Activated gamma-delta T cell treated with anti-CD3 and anti-CD28 coated beads, Interleukin-2, amount 50 U/mL, for 16 hours (primary cell): ENCODE data around the gene CYTL1.
"Not testable (repeated sequence)": the region's sequence is repeated elsewhere in the genome, so short reads cannot be mapped to it uniquely, and the experiment has no call there.

Experiments
- DNase-seq: peaks from one replicate; pipeline ENCODE4 v3.0.0-alpha.2; 2020; ENCODE audit warnings: low read depth

CYTL1 gene, protein sequence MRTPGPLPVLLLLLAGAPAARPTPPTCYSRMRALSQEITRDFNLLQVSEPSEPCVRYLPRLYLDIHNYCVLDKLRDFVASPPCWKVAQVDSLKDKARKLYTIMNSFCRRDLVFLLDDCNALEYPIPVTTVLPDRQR

DNA sequence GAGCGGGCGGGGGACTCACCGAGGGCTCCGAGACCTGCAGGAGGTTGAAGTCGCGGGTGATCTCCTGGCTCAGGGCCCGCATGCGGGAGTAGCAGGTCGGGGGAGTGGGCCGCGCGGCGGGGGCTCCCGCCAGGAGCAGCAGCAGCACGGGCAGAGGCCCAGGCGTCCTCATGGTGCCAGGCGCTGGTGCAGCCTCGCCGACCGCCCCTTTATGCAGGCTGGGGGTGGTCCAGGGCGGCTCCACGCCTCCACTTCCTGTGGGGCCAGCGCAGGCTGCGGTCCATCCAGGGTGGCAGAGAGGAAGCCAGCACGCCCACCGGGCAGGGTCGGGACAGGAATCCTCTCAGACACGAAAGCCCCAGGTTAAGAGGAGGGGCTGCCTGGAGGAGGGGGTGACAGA is at the start of gene CYTL1:
CYTL1 (minus strand) TSS at position 185 of the 400 bp plus-strand sequence; CDS start at position 172, 13 bp downstream.
- DNase-seq, result no peak

DNA sequence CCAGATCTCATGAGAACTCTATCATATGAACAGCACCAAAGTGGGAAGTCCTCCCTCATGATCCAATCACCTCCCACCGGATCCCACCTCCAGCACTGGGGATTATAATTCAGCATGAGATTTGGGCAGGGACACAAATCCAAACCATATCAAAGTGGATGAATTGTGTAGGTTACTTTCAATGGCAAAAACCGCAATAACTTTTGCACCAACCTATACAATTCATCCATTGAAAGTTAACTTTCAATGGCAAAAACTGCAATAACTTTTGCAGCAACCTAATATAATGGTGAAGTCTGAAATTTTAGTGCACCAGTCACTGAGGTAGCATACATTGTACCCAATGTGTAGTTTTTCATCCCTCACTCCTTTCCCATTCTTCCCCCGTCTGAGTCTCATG is 48.6 kb upstream of the CYTL1 start:
- no peak for DNase-seq

DNA sequence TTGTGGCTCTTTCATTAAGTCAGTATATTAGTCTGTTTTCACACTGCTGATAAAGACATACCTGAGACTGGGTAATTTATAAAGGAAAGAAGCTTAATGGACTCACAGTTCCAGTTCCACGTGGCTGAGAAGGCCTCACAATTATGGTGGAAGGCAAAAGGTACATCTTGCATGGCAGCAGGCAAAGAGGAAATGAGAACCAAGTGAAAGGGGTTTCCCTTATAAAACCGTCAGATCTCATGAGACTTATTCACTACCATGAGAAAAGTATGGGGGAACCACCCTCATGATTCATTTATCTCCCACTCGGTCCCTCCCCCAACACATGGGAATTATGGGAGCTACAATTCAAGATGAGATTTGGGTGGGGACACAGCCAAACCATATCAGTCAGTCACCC is 47.7 kb upstream of the CYTL1 start:
- DNase-seq, result not testable (repeated sequence)

DNA sequence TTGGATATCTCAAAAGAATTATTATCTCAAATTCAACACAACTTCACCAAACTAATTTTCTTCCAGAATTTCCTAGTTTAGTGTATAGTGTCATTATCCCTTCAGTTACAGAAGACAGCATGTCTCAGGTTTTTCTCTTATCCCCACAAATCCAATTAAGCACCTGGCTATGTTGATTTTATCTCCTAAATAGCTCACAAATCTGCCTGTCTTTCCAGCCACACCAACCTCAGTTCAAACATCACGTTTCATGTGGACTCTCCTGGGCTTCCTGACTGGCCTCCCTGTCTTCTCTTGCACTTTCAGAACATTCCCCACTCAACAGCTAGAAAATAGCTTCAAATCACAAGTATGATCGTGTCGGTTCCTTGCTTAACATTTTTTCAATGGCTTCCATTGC is 46.8 kb upstream of the CYTL1 start:
- no peak for DNase-seq

DNA sequence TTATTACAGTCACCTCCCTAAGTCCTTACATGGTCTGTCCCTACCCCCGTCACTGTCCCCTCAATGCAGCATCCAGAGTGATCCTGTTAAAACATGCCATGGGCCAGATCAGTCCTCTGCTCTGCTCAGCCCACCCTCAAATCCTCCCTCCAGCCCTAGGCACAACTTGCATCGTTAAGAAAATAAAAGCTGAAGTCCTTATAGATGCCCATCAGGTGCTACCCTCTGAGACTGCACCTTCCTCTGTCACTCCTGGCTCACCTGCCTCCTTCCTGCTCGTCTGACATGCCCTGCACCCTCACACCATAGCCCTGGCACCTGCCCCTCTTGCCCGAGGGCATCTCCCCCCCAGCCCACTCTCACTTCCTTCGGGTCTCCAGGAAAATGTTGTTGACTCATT is 36.2 kb upstream of the CYTL1 start:
- DNase-seq, result no peak

DNA sequence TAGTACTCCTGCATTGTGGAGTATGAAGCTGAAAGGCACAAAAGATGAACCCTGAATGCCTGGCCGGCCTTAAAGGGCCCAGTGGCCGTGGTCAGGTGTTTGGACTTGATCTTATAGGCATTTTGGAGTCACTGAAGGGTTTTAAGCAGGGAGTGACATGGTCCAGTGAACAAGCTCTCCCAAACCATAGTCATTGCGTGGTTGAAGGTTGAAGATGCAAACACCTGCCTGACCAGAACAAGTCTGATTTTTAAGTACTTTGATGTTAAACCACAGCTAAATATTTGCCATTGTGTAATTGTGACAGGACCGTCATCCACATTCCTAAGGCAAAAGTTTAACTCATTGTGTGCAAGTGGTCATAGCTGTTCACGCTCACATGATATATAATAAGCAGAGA is 35.3 kb upstream of the CYTL1 start:
- DNase-seq, result no peak

DNA sequence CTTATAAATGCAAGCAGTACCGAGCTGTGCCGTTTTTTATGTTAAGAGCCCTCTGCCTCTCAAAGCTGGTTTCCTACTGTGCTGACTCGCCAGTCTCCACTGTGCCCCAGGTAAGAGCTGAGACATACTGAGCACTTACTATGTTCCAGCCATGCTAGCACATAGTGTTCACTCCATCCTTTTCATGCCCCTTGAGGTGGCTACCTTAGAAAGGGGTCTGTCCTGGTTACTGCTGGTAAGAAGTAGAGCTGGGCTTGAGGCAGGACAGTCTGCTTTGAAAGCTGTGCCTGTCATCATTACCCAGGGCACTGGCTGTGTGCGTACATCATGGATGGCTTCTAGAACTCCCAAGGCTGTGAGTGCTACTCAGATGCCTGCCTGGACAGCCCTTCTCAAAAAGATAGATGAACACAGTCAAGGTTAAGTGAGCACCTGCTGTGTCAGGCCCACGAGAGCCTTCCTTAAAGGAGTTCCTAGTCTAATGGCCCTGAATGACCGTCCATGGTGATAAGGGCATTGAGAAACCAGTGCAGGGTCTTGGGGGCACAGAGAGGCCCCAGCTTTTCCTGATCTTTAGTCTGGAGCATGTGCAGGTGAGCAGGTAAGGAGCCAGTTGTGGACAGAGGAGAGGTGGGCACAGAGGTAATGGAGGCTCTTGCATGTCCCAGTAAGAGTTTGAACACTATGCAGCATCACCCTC is 33.6 kb upstream of the CYTL1 start:
- DNase-seq, result no peak

DNA sequence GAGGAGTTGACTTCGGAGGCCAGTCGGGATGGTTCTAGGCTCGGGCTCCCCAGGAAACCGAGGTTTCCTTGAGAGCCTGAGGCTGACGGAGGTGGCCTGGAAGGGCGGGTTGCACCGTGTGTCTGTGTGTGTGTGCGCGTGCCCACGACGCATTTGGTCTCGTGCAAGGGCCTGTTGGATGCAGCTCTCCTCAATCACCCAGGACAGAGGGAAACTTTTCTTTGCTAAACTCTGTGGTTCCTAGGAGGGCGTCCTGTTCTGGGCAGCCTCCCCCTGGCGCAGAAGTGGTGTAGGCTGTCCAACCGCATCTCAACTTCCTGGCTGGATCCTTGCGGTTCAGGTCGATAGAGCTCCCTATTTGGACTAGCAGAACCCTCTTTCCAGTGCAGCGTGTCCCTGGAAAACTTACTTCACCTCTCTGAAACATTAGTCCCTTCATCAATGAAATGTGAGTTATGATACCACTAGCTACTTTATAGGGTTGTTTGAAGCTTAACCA is 33.0 kb upstream of the CYTL1 start:
- no peak for DNase-seq

DNA sequence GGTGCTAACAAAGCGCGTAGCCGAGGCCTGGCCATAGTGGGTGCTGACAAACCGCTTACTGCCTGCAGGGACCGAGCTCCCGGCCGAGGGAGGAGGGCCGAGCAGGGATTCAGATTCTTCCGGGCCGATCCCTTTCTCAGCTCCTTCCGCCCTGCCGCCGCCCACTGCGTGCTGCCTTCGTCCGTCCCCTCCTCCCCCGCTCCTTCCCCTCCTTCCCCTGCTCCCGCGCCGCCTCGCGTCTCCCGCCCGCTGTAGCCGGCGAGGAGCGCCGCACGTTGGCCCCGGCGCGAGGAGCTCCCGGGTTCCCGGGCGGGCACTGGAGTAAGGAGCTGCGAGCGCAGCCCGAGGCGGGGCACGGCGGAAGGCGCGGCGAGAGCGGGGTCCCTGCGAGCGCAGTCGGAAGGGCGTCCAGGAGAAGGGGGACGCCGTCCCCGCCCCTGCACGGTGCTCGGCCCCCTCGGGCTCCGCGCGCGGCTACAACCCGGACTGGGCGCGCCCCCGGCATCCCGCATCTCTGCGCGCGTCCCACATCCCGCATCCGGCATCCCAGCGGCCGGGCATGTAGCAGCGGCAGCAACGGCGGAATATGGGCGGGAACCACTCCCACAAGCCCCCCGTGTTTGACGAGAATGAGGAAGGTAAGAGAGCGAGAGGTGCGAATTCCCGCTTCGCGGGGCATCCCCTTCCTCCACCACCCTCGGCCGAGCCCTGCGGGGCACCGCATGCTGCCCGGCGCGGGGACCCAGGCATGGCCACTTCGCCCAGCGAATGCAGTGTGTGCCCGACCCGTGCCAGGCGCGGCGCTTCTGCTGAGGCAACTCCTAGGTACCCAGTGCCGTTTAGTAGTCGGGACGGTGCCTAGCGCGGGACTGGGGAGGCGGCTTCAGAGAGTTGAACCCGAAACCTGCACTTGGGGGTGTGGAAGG is 32.3 kb upstream of the CYTL1 start, which contains the start of gene STK32B:
STK32B (plus strand) TSS at position 203 of the 926 bp plus-strand sequence.
- DNase-seq, result no peak

DNA sequence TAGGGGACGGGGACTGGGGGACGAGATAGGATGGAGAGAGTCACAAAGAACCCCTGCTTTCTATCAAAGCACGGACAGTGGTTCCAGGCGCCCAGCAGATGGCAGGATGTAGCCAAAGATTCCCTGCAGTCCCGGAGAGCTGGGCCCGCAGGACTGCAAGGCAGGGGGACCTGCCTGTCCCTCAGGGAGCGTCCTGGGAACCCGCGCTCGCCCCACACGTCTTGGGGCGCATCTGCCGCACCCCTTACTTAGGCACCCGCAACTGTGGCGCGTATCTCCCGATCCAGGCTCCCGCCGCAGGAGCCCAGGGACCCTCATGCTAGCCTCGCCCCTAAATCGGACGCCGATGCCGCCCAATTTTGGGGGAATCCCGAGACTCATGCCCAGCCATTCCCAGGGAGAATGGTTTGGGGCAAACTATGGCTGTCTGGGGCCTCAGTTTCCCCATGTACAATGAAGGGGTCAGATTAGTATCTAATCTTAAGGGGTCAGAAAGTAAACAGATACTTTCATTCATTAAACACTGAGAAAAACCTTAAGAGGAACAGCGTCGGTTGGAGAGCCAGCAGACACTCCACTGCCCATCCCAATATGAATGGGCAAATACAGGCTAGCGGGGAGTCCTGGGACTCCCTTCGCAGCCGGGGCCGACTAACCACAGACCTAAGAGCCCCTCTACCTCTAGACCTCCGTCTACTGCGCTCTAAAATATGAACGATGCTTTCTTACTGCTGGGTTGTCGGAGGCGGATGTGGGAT is 31.4 kb upstream of the CYTL1 start:
- DNase-seq, result no peak

DNA sequence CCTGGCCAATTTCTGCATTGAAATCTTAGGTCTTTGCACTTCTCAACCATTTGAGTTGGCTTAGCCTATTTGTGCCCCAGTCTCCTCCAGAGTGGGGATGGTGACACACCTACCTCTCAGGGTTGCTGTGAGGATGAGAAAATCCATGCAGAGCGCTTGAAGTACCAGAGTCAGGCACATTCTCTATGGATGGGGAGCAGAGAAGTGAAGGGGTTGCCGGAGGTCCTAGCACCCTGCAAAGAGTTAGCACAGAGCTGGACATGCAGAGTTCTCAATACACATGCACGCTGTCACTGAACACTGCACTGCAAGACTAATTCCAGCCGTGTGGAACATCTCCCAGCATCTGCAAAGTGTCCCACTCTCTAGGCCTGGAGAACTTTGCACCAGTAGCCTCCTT is 29.5 kb upstream of the CYTL1 start:
- no peak for DNase-seq

DNA sequence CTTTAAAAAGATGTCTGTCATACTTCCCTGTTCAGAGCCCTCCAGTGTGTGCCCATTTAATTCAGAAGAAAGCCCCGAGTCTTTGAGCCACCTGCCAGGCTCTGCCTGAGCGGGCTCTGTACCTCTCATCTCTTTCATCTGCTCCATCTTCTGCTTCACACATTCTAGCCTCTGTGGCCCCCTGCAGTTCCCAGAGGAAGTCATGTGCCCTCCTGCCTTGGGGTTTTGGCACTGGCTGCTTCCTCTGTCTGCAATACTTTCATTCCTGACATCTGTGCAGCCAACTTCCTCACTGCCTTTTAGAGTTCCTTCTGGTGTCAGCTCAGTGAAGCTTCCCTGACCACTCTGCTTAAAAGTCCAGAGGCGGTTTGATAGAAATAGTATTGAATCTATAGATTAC is 25.8 kb upstream of the CYTL1 start:
- DNase-seq, result no peak

DNA sequence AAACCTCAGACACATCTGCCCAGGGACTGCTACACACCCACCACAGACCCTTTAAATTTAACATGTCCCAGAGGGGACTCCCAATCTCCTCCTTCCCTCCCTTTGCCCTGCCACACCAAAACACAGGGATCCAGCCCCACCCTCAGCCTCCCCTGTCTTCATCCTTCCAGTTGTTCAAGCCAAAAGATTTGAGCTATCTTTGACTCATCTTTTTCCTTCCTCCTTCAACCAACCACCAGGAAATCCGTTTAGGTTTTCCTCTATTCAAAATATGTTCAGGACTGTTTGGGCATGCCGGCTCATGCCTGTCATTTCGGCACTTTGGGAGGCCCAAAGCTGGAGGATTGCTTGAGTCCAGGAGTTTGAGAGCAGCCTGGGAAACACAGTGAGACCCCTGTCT is 25.1 kb upstream of the CYTL1 start:
- no peak for DNase-seq

DNA sequence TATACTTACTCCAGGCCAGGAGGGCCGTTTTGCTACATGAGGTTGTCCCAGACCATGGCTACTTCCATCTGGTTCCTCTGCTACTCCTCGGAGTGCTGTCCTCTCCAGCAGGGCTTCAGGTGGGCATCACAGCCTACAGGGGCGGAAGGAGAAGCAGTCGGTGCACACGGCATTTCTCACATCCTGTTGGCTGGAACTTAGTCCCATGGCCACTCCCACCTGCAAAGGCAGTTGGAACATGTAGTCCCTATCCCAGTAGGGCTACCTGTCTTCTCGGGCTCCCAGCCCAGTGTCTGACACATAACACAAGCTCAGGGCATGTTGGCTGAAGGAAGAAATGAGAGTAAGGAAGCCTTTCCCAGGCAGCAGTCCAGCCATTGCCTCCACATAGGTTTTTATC is 24.3 kb upstream of the CYTL1 start:
- DNase-seq, result no peak

DNA sequence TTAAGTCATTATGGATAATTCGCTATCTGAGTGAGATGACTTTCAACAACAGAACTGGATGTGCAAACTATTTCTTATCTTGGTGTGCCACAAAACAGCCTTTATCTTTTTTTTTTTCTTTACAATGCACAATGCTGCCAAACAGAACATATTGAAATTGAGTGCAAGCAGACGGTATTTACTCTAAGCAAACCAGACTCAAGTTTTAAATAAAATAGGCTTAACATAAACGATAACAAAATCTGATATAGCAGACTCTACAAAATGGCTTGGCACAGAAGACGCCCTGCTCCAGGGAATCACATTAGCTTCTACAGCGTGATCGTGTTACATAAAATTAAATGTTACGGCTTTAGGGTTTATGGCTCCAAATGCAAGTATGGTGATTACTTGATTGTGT is 22.4 kb upstream of the CYTL1 start:
- no peak for DNase-seq

DNA sequence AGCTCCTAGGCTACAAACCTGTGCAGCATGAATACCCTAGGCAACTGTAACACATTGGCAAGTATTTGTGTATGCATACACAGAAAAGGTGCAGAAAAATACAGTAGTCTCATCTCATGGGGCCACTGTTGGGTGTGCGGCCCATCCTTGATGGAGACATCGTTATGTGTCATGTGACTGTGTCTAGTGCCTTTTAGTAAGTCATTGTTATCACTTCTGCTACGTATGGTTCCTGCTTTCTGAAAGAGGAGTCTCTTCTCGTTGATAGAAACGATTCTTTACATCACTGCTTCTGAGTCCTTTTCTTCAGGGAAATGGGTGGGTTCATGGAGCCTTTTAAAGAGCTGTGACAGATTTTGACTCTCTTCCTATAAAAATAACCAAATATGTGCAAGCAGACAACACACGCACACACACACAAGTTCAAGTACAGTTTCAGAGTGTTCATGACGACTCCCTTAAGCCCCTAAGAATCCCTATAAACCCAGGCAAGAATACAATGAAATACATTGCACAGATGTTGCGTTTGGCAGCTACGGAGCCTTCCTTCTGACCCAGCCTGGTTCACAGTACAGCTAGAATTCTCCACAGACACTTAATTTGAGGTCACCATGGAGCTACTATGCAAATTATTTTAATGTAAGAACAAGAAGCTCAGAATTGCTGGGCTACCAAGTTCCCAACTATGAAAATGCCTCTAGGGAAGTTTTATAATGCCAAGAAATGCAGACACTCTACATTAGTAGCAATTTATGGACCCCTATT is 21.8 kb upstream of the CYTL1 start:
- no peak for DNase-seq

DNA sequence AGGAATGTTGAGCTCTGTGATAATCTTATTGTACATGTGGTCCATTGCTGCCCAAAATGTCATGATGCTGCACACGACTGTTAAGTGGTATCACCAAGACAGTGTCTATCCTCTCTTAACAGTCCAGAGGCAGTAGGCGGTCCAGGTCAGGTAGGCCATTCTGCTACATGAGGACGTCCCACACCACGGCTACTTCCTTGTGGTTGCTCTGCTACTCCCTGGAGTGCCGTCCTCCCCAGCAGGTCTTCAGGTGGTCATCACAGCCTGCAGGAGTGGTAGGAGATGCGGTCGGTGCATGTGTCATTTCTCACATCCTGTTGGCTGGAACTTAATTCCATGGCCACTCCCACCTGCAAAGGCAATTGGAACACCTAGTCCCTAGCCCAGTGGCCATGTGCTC is 20.5 kb upstream of the CYTL1 start:
- DNase-seq, result no peak

DNA sequence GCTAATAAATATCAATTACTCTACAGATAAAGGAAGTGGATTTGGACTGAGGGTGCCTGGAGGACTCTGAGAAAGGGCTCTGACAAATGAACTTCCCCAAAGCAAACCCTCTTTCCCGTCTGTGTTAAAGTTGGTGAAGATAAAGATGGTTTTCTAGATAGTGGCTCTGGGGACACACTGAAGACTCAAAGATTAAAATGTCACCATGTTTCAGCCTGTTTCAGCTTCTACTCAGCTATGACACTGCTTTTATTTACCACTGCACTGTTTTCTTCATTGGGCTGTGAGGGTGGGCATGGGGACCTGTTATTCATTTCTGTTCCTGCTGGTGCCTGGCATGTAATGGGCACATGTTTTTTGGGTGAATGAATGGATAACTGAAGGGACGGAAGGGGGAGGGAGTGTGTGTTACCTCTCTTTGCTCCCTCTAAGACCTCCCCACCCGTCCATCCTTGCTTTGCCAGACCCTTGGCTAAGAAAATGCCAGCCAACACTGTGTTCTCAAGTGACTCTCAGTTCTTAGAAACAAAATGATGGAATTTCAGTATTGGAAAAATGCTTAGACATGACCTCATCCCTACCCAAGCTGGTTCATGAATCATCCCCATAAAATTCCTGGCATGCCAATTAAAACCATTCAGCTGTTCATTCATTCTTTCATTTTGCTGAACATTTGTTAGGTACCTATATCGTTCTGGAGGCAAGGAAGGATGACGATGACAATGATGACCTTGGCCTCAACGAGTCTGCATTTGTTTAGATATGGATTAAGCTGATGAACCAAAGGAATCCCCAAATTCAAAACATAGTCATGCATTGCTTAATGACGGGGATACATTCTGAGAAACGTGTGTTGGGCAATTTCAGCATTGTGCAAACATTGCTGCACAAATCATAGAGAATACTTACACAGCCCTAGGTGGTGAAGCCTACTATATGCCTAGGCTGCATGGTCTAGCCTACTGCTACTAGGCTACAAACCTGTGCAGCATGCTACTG is 18.6 kb upstream of the CYTL1 start:
- no peak for DNase-seq

DNA sequence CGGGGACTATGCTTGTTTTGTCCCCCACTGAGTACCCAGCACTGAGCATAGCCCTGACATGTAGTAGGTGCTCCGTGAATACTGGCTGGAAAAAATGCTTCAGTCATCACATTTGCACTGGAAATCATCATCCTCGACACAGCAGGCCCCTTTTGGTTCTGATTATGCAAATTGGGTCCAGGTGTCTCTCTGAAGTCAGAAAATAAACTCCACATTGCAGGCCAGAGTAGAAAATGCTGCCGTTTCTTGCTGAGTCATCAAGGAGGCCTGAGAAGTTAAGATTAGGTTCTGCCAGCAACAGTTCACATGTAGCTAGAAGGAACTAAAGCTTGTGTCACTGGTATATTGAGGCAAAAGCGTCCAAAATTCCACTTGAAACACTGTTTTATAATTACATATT is 17.0 kb upstream of the CYTL1 start:
- no peak for DNase-seq

DNA sequence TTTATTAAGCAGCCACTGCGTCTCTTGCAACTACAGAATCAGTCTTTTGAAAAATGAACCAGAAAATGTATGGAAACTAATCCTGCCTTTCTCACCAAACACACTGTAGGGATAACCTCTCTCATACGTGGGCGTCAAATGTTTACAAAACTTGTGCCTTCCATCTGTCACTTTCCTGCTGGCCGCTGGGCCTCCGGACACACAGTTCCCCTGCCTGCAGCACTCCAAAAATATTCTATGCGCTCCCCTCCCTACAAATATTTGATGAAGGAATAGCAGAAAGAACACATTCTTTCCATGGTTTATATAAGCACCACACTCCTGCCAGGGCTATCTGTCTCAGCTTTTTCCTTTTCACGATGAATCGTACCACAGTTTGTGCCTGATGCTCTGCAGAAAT is 14.9 kb upstream of the CYTL1 start:
- DNase-seq, result no peak
